NCI-H1092 (cell line): ENCODE measurements around the gene DNAJC17.
A peak's percentile ranks its signal among the peaks of the same experiment; 100 is the strongest.

ENCODE experiments used
- DNase-seq: peaks from one replicate; lab custom pipeline; 2025; lab: John Stamatoyannopoulos, UW

Gene DNAJC17

DNA sequence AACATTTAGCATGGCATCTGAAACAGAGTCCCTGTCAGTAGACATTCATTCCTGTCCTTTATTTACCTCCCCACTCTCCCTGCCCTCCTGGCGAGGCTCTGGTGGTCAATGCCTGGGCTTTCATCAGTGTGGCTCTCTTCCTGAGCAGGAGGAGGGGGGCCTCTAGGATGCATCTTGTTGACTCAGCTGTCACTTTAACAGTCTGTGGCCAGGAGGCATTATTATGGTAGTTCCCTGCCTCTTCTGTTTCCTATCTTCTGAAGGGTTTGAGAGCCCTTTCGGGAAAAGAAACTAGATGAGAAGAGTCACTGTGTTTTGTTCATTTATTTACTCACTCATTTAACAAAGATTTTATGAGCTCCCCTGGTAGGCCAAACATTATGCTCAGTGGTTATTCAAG, 23.6 kb upstream of the DNAJC17 start:
- peak; percentile 87 for DNase-seq

- DNase-seq: no peak
Observed at GRCh38 chr15:40829115-40829514, 21.8 kb upstream of the DNAJC17 start.

DNA sequence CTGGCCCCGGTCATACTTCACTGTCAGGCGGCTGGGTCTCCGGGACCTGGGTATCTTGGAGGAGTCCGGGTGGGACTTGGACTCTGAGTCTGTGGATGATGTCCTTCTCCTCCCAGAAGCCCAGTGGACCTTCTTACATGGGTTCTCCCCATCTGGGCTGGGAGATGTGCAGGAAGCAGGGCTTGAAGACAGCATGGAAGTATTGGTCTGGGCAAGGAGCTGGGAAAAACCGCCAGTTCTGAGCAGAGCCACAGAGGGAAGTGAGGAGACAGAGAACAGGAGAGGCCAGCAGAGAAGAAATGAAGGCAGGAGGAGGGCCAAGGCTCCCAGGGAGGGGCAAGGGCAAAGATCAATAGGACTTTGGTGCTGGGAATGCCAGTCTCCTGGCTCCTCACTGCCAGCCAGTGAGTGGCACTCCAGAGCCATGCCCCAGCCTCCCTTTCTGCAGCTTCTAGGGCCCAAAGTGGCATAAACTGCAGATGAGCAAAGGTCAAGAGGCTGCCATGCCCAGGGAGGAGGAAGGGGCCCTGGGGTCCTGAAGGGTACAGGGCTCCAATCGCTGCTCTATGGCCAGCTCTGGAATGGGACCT, 21.3 kb upstream of the DNAJC17 start, which contains the start of gene PPP1R14D:
TSS of gene PPP1R14D (minus strand) at position 262 of the 590 bp plus-strand sequence. CDS start at position 195, 67 bp downstream.
- no peak for DNase-seq

- DNase-seq: no peak
Observed at GRCh38 chr15:40826423-40827075, 19.3 kb upstream of the DNAJC17 start.

- DNase-seq: no peak
Observed at GRCh38 chr15:40825661-40826422, 18.6 kb upstream of the DNAJC17 start.

GRCh38 chr15:40823572-40824343, 16.5 kb upstream of the DNAJC17 start:
- DNase-seq: no peak

DNA sequence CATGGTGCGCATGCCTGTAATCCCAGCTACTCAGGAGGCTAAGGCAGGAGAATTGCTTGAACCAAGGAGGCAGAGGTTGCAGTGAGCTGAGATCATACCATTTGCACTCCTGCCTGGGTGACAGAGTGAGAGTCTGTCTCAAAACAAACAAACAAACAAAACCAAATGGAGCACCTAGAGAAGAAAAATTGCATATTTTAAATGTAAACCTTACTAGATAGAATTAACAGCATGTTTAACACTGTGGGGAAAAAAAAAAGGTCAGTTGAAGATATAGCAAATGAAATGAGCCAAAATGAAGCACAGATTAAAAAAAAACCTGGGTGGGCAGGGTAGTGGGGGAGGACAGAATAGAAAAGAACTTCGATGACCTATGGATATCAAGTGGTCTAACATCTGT, 13.9 kb upstream of the DNAJC17 start:
- DNase-seq: no peak

- no peak for DNase-seq
Observed at GRCh38 chr15:40819048-40819447, 11.8 kb upstream of the DNAJC17 start.

- DNase-seq: peak; percentile 22
Observed at GRCh38 chr15:40815042-40815698, 7.9 kb upstream of the DNAJC17 start.

DNA sequence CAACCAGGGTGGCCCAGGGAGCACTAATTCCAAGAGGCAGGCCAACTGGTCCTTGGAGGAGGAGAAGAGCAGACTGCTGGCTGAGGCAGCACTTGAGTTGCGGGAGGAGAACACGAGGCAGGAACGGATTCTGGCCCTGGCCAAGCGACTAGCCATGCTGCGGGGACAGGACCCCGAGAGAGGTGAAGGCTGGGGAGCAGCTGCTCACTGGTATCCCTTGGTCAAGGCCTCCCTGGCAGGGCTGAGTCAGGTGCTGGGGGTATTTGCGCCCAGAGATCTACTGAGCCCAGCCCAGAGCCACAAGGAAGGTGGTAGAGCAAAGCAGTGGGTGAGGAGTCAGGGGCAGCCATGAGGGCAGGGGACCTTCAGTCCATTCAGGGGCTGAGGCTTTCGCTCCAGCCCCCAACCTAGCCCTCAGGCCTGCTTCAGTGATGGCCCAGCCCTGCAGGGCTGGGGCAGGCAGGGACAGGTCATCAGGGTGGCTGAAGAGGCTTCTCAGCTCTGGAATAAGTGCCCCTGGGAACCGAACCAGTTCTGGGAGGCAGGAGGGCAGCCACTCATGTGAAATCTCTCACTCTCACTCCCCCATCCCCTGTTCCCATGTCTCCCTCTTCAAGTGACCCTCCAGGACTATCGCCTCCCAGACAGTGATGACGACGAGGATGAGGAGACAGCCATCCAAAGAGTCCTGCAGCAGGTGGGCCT, 5.6 kb upstream of the DNAJC17 start:
- no peak for DNase-seq

- DNase-seq: no peak
Observed at GRCh38 chr15:40808861-40809450, 1.7 kb upstream of the DNAJC17 start.

GRCh38 chr15:40807888-40808461, 702 bp upstream of the DNAJC17 start:
- no peak for DNase-seq

DNA sequence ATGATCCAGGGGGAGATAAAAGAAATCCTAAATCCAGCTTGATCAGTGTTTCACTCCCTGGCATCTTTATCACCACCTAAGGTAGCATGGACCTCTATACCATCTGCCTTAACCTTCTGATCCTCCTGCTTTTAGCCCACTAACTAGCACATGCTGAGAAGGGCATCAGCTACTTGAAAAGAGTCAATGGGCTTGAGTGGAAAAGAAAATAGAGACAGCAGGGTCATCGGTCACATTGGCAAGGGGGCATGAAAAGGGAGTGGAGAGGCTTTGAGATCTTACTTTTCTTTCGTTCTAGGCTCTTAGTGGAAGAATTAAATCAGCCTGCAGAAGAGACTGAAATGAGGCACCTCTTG, 623 bp downstream of the DNAJC17 start:
- DNase-seq: no peak

- no peak for DNase-seq
Observed at GRCh38 chr15:40803688-40804087, 3.6 kb downstream of the DNAJC17 start.

GRCh38 chr15:40803076-40803475, 4.2 kb downstream of the DNAJC17 start:
- DNase-seq: no peak

GRCh38 chr15:40799523-40799922, 7.8 kb downstream of the DNAJC17 start:
- DNase-seq: no peak

GRCh38 chr15:40796512-40796911, 10.8 kb downstream of the DNAJC17 start:
- DNase-seq: no peak

DNA sequence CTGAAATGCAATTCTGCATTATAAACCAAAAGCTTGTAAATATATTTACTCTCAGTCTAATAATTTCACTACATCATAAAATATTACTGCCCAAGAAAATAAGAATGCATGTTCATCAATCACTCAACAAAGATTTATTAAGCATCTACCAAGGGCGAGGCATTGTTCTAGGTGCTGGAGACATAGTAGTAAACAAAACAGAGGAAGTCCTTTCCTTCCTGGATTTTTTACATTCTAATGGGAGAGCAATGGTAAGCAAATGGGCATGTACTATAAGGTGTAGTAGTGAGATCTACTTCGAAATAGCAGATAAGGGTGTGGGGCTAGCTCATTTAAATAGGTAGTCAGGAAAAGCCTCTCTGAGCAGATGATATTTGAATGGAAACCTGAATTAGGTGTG, 11.2 kb downstream of the DNAJC17 start:
- DNase-seq: no peak

DNA sequence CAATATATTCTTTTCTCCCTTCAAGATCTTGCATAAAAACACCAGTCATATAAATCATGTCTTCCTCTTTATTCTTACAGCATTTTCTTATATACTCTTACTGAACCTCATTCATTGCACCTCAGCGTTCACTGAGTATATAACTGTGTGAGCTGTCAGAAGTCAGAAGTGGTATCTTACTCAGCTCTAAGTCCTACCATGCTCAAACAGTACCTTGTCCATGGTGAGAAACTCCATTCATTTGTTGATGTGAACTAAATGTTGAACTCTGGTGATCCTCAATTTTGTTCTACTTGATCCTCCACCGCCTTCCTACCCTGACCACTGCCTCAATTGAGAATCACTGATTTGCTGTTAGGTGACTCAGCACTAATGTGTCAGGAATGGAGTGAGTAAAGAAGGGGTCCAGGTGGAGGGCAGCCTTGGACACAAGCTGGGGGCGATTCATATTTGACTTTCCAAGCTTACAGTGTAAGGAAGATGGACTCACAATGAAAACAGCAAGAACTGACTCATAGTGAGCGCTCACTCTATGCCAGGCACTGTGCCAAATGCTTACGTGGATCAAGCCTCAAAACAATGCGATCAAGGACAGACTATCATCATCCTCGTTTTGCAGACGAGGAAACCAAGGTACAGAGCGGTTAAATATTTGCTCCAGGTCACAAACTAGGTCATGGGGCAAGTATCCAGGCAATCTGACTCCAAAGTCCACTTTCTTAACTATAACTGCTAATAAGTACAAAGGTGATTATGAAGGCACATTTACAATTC, 13.9 kb downstream of the DNAJC17 start:
- no peak for DNase-seq

DNA sequence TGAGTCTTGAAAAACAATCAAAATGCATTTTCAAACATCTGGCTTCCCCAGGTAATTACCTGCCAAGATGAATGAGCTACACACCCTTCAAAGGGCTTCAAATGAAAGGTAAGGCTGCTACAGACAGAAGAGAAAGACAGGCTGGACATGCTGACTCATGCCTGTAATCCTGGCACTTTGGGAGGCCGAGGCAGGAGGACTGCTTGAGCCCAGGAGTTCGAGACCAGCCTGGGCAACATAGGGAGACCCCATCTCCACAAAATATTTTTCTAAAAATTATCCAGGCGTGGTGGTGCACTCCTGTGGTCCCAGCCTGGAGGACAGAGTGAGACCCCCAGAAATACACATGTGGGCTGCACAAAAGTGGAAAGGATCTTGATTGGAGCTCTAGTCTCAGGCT, 14.9 kb downstream of the DNAJC17 start:
- no peak for DNase-seq
